COLO829 (cell line): ENCODE results near the gene CBR1.

Source experiments
- DNase-seq: peaks from one replicate; pipeline ENCODE4 v3.0.0; 2012; ENCODE audit warnings: low spot score

The CBR1 gene

DNA sequence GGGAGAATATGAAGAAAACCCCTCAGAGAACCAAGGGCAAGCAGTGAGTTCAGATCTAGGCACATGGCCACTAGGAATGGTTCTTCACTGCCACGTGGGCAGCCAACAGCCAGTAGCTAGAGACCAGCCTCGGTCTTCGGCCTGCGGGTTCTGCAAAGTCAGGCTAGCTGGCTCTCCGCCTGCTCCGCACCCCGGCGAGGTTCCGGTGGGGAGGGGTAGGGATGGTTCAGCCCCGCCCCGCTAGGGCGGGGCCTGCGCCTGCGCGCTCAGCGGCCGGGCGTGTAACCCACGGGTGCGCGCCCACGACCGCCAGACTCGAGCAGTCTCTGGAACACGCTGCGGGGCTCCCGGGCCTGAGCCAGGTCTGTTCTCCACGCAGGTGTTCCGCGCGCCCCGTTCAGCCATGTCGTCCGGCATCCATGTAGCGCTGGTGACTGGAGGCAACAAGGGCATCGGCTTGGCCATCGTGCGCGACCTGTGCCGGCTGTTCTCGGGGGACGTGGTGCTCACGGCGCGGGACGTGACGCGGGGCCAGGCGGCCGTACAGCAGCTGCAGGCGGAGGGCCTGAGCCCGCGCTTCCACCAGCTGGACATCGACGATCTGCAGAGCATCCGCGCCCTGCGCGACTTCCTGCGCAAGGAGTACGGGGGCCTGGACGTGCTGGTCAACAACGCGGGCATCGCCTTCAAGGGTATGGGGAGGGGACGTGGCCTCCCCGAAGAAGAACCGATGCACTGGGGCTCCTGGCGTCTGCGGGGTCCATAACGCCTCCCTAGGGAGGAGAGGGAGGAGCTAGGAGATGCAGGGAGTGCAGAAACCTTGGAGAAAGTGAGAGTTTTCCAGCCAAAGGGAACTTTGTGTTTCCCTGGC, at the start of gene CBR1:
CBR1 (plus strand) TSS at position 312 of the 871 bp plus-strand sequence; CDS start at position 404, 92 bp downstream.
- peak; percentile 79 for DNase-seq

DNA sequence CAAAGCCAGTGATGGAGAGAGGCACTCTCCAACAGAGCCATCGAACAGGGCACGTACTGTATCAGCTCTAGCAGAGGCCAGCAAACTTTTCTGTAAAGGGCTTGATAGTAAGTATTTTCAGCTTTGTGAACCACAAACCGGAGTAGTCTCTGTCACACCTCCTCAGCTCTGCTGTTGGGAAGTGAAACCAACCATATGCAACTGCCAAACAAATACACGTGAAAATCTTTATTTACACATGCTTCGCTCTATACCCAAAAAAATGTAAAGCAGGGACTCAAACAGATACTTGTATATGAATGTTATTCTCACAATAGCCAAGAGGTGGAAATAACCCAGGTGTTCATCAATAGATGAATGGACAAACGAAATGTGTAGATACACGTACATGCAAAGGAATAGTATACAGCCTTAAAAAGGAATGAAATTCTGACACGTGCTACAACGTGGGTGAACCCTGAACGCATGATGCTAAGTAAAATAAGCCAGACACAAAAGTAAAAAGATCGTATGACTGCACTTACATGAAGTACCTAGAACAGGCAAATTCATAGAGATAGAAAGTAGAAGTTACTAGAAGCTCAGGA, 48.5 kb upstream of the CBR1 start:
- no peak for DNase-seq

GRCh38 chr21:36022427-36023091, 47.3 kb upstream of the CBR1 start:
- no peak for DNase-seq

DNA sequence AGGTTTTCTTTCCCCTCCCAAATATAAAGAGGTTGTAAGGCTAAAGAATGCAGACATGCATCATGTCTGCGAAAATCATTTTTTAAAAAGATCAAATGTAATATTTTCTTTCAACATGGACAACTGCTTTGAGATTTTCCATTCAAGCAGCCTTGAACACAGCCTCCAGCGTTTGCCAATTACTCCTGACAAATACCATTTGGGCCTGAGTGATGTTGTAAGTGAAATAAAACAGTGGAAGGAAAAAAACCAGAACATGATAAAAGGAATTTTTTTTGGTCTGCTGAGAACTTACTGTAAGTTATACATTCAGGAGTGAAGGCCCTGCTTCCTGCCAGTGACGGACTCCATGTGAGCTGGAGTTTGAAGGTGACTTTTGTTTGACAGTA, 46.7 kb upstream of the CBR1 start:
- no peak for DNase-seq

DNA sequence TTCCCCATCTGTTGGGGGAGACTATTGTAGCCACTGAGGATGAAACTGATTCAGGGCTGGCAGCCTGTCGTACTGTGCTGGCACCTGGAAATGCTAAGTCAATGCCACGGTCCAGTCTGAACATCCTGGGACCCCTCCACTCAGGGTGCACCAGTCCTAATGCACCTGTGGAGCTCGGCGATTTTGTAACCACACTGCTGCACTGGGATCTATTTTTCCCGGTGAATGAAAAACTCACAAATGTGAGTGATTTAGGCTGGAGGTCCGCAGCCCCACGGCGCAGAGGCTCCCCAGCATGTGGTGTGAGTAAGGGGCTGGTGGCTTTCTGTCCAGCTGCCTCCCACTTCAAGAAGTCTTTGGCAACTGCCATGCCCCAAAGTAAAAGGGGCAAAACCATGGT, 45.0 kb upstream of the CBR1 start:
- DNase-seq: no peak

GRCh38 chr21:36027347-36027746, 42.5 kb upstream of the CBR1 start:
- no peak for DNase-seq

- peak; percentile 77 for DNase-seq
Measured at GRCh38 chr21:36028127-36029069, 41.4 kb upstream of the CBR1 start.

DNA sequence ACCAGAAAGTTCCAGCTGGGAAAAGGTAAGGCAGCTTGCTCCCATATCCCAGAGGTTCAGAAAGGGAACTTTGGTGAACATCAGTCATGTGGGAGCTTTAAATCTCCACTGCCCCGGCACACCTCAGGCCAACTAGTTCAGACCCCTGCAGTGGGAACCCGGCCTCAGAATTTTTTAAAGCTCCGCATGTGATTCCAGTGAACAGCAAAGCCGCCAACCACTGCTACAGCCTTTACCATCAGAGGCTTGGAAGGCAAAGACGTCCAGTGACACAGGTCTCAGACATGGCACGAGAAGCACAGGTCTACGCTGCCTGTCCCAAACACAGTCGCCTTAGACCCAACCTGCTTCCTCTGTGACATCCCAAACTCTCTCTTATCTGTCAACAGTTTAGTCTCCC, 40.5 kb upstream of the CBR1 start:
- DNase-seq: no peak

GRCh38 chr21:36030581-36031189, 39.1 kb upstream of the CBR1 start:
- no peak for DNase-seq

DNA sequence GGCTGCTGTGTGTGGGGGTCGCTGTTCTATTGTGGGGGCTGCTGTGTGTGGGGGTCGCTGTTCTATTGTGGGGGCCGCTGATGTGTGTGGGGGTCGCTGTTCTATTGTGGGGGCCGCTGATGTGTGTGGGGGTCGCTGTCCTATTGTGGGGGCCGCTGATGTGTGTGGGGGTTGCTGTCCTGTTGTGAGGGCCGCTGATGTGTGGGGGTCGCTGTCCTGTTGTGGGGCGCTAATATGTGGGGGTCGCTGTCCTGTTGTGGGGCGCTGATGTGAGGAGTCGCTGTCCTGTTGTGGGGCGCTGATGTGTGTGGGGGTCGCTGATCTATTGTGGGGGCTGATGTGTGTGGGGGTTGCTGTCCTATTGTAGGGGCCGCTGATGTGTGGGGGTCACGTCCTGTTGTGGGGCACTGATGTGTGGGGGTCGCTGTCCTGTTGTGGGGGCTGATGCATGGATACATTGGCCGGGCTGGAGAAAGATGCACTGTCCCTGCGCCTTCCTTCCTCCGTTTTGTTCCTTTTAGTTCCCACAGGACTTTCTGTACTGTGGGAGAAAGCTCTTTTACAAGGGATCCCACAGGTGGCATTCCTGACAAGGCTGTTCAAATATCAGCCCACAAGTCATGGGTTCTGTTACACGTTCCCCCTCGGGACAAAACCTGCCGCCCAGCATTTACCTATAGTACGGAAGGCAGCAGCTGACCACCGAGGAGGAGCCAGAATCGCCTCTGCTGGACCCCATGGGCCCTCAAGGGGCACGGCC, 37.0 kb upstream of the CBR1 start:
- no peak for DNase-seq

DNA sequence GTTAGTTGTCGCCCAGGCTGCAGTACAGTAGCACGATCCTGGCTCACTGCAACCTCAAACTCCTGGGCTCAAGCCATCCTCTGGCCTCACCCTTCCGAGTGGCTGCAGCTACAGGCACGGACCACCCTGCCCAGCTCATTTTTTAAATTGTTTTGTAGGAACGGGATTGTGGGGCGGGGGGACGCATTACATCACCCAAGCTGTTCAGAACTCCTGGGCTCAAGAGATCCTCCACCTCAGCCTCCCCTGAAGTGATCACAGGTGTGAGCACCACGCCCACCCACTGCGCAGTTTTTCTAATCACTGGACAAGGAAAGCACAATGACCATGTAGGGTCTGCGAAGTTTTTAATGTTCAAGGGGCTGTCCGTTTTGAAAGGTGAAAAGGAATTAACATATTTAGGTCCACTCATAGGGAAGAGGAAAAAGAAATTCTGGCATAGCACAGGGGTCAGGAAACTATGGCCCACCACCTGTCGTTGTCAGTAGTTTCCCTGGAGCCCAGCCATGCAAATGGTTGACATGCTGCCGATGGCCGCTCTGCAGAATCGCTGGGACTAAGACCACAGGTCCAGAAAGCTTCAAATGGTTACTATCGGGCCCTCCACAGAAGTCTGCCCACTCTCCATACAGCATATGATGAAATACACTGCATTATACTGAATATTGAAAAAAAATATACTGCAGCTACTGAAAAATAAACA, 35.5 kb upstream of the CBR1 start:
- no peak for DNase-seq

DNA sequence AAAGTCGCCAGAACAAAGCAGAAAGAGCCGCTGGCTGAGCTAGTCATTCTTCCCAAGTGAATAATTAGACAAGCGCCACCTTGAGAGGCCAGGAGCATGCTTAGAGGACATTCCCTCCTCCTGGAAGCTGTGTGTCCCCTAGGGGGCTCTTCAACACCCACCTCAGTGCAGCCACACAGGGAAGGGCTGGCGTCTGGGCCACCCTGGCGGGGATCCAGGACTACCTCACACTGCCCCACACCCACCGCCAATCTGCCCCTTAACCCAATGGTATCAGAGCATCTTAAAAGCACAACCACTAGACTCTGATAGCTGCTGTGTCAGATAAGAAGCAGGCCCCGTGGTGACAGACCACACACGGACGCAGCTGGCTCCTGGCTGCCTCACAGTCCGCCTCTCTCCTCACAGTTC, 34.4 kb upstream of the CBR1 start:
- no peak for DNase-seq

DNA sequence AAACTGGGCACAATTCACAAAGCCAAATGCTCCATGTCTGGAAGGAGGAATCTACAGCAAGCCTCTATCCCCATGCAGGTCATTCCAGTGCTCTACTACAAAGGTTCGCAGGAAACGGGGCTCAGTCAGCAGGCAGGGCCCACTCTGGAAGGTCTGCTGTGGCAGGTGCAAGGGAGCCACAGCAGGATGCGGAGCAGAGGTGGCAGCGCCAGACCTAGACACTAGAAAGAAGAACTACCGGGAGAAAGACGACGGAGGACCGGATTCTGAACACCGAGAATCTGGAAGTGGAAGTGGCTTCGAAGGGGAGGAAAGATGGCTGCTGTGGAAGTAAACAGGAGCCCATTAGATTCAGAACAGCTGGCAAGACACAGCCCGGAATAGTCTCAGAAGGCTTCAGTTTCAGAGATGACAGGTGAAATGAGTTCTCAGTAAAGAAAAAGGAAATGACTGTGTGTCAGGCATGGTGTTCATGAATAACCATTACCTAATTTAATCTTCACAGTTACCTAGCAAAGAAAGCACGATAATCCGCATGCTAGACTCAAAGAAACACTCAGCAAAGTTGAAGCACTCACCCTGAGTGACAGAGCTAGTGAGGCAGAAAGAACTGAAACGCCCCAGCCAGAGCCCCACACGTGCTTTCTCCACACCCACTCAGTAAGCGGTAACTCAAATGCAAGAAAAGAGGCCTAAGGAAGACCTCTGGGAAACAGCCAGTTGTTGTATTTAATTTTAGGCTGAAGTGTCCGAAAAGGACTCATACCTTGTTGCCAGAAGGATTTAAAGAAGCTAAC, 30.9 kb upstream of the CBR1 start:
- no peak for DNase-seq

- no peak for DNase-seq
Measured at GRCh38 chr21:36039861-36040260, 30.0 kb upstream of the CBR1 start.

GRCh38 chr21:36040389-36040788, 29.4 kb upstream of the CBR1 start:
- no peak for DNase-seq

DNA sequence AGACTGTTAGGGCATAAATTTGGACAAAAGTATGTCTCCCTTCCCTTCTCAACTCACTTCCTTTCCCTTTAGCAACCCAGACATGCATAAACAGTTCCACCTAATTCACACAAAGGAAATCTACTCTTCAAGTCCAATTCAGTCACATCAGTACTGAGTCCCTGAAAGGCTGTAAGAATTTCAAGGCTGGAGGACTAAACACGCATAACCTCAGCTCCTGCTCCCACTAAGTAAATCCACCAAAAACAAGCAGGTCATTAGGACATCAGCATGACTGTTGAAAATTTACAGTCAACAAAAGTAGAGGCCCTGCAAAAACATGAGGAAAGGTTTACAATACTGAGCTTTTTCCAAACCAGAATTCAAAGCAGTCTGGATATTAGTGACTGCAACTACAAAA, 27.9 kb upstream of the CBR1 start:
- DNase-seq: no peak

DNA sequence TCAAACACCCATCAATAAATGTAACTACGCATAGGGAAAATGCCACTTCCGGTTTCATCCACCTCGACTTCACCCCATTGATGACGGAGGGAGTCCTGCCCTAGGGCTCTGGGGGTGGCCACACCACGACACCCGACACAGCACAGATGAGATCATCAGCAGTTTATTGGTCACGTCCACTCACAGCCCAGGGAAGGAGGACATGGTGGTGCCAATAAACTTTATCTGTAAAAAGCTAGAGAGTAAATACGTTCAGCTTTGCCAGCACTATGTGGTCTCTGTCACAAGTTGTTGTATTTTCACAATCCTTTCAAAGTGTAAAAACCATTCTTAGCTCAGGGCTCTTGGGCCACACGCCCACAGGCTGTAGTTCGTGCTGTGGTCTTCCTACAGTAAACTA, 25.8 kb upstream of the CBR1 start:
- DNase-seq: no peak

- DNase-seq: no peak
Measured at GRCh38 chr21:36045993-36046392, 23.8 kb upstream of the CBR1 start.

DNA sequence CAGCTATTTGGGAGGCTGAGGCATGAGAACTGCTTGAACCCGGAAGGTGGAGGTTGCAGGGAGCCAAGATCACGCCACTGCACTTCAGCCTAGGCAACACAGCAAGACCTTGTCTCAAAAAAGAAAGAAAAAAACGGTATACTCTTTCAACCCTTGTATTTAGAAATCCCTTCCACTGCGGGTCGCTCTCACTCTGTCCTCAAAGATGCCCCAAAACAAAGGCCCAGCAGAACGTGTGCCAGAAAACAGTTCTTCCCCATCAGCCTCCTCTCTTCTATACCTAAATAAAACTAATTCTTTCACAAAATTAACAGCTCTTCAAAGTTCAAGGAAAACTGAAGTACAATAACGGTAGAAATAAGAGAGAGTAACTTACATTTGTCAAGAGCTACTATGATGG, 22.7 kb upstream of the CBR1 start:
- no peak for DNase-seq
